Measurements from ENCODE around the gene CRIP2.

The CRIP2 gene

GRCh38 chr14:105460616-105461015 is 14.0 kb upstream of the CRIP2 start:
- H3K36me3 ChIP-seq (ENCODE audit: control insufficient read depth, insufficient read depth, low read length): peaks cover 33% of the 10 kb centered on the region

GRCh38 chr14:105461903-105462302 is 12.7 kb upstream of the CRIP2 start:
- Histone ChIP-seq H3K4me1 (ENCODE audit: control insufficient read depth, insufficient read depth, low read length, poor library complexity, severe bottlenecking) (no peaks in the 10 kb centered on the region), H3K4me3 (ENCODE audit: insufficient read depth, low read depth, low read length, poor library complexity, severe bottlenecking) (no peak overlapping the region), H3K27ac (ENCODE audit: insufficient read depth, low read length, poor library complexity, severe bottlenecking) (no peak overlapping the region), H3K27me3 (replicated peaks; ENCODE audit: control insufficient read depth, insufficient read depth, low read length, poor library complexity, severe bottlenecking) (no peaks in the 10 kb centered on the region), H3K36me3 (ENCODE audit: control insufficient read depth, insufficient read depth, low read length) (peaks cover 36% of the 10 kb centered on the region), H3K9me3 (ENCODE audit: control insufficient read depth, low read length) (no peaks in the 10 kb centered on the region)
- no peak for DNase-seq

More at GRCh38 chr14:105460616-105461015, 14.0 kb upstream of the CRIP2 start:
- Histone ChIP-seq H3K27me3 (replicated peaks; ENCODE audit: control insufficient read depth, insufficient read depth, low read length, poor library complexity, severe bottlenecking) (no peaks in the 10 kb centered on the region), H3K27ac (ENCODE audit: insufficient read depth, low read length, poor library complexity, severe bottlenecking) (no peak overlapping the region), H3K9me3 (ENCODE audit: control insufficient read depth, low read length) (no peaks in the 10 kb centered on the region), H3K4me3 (ENCODE audit: insufficient read depth, low read depth, low read length, poor library complexity, severe bottlenecking) (no peak overlapping the region), H3K4me1 (ENCODE audit: control insufficient read depth, insufficient read depth, low read length, poor library complexity, severe bottlenecking) (no peaks in the 10 kb centered on the region)
- no peak for DNase-seq

GRCh38 chr14:105464501-105464900 is 10.1 kb upstream of the CRIP2 start:
- Histone ChIP-seq H3K27ac (ENCODE audit: insufficient read depth, low read length, poor library complexity, severe bottlenecking) (no peak overlapping the region), H3K4me3 (ENCODE audit: insufficient read depth, low read depth, low read length, poor library complexity, severe bottlenecking) (no peak overlapping the region), H3K4me1 (ENCODE audit: control insufficient read depth, insufficient read depth, low read length, poor library complexity, severe bottlenecking) (no peaks in the 10 kb centered on the region), H3K36me3 (ENCODE audit: control insufficient read depth, insufficient read depth, low read length) (peaks cover 43% of the 10 kb centered on the region), H3K9me3 (ENCODE audit: control insufficient read depth, low read length) (no peaks in the 10 kb centered on the region), H3K27me3 (replicated peaks; ENCODE audit: control insufficient read depth, insufficient read depth, low read length, poor library complexity, severe bottlenecking) (no peaks in the 10 kb centered on the region)
- no peak for DNase-seq

- no peaks in the 10 kb centered on the region for H3K27me3 ChIP-seq (replicated peaks; ENCODE audit: control insufficient read depth, insufficient read depth, low read length, poor library complexity, severe bottlenecking)
- no peak for DNase-seq
- H3K36me3 ChIP-seq (ENCODE audit: control insufficient read depth, insufficient read depth, low read length): peaks cover 47% of the 10 kb centered on the region
- H3K4me3 ChIP-seq (ENCODE audit: insufficient read depth, low read depth, low read length, poor library complexity, severe bottlenecking): no peak overlapping the region
- no peaks in the 10 kb centered on the region for H3K9me3 ChIP-seq (ENCODE audit: control insufficient read depth, low read length)
- H3K27ac ChIP-seq (ENCODE audit: insufficient read depth, low read length, poor library complexity, severe bottlenecking): no peak overlapping the region
- no peaks in the 10 kb centered on the region for H3K4me1 ChIP-seq (ENCODE audit: control insufficient read depth, insufficient read depth, low read length, poor library complexity, severe bottlenecking)
Measured at GRCh38 chr14:105465209-105466031, 9.2 kb upstream of the CRIP2 start.

GRCh38 chr14:105466531-105467248 is 7.9 kb upstream of the CRIP2 start:
- Histone ChIP-seq H3K9me3 (ENCODE audit: control insufficient read depth, low read length) (no peaks in the 10 kb centered on the region), H3K4me1 (ENCODE audit: control insufficient read depth, insufficient read depth, low read length, poor library complexity, severe bottlenecking) (no peaks in the 10 kb centered on the region), H3K4me3 (ENCODE audit: insufficient read depth, low read depth, low read length, poor library complexity, severe bottlenecking) (no peak overlapping the region), H3K36me3 (ENCODE audit: control insufficient read depth, insufficient read depth, low read length) (peaks cover 36% of the 10 kb centered on the region), H3K27ac (ENCODE audit: insufficient read depth, low read length, poor library complexity, severe bottlenecking) (no peak overlapping the region), H3K27me3 (replicated peaks; ENCODE audit: control insufficient read depth, insufficient read depth, low read length, poor library complexity, severe bottlenecking) (no peaks in the 10 kb centered on the region)
- DNase-seq: no peak

- H3K4me3 ChIP-seq (ENCODE audit: insufficient read depth, low read depth, low read length, poor library complexity, severe bottlenecking): no peak overlapping the region
- peaks cover 36% of the 10 kb centered on the region for H3K36me3 ChIP-seq (ENCODE audit: control insufficient read depth, insufficient read depth, low read length)
Measured at GRCh38 chr14:105467249-105467941, 7.2 kb upstream of the CRIP2 start.

GRCh38 chr14:105467942-105468471 is 6.6 kb upstream of the CRIP2 start:
- H3K4me3 ChIP-seq (ENCODE audit: insufficient read depth, low read depth, low read length, poor library complexity, severe bottlenecking): no peak overlapping the region
- H3K36me3 ChIP-seq (ENCODE audit: control insufficient read depth, insufficient read depth, low read length): peaks cover 35% of the 10 kb centered on the region
- no peak overlapping the region for H3K27ac ChIP-seq (ENCODE audit: insufficient read depth, low read length, poor library complexity, severe bottlenecking)
- H3K27me3 ChIP-seq (replicated peaks; ENCODE audit: control insufficient read depth, insufficient read depth, low read length, poor library complexity, severe bottlenecking): no peaks in the 10 kb centered on the region
- no peaks in the 10 kb centered on the region for H3K4me1 ChIP-seq (ENCODE audit: control insufficient read depth, insufficient read depth, low read length, poor library complexity, severe bottlenecking)
- H3K9me3 ChIP-seq (ENCODE audit: control insufficient read depth, low read length): no peaks in the 10 kb centered on the region
- DNase-seq: no peak

More at GRCh38 chr14:105467249-105467941, 7.2 kb upstream of the CRIP2 start:
- no peaks in the 10 kb centered on the region for H3K9me3 ChIP-seq (ENCODE audit: control insufficient read depth, low read length)
- H3K4me1 ChIP-seq (ENCODE audit: control insufficient read depth, insufficient read depth, low read length, poor library complexity, severe bottlenecking): no peaks in the 10 kb centered on the region
- DNase-seq: no peak
- H3K27me3 ChIP-seq (replicated peaks; ENCODE audit: control insufficient read depth, insufficient read depth, low read length, poor library complexity, severe bottlenecking): no peaks in the 10 kb centered on the region
- H3K27ac ChIP-seq (ENCODE audit: insufficient read depth, low read length, poor library complexity, severe bottlenecking): no peak overlapping the region

GRCh38 chr14:105468621-105469241 is 5.9 kb upstream of the CRIP2 start:
- Histone ChIP-seq H3K27me3 (replicated peaks; ENCODE audit: control insufficient read depth, insufficient read depth, low read length, poor library complexity, severe bottlenecking) (no peaks in the 10 kb centered on the region), H3K4me1 (ENCODE audit: control insufficient read depth, insufficient read depth, low read length, poor library complexity, severe bottlenecking) (peaks cover 5% of the 10 kb centered on the region), H3K9me3 (ENCODE audit: control insufficient read depth, low read length) (no peaks in the 10 kb centered on the region), H3K36me3 (ENCODE audit: control insufficient read depth, insufficient read depth, low read length) (peaks cover 28% of the 10 kb centered on the region), H3K27ac (ENCODE audit: insufficient read depth, low read length, poor library complexity, severe bottlenecking) (no peak overlapping the region), H3K4me3 (ENCODE audit: insufficient read depth, low read depth, low read length, poor library complexity, severe bottlenecking) (no peak overlapping the region)
- DNase-seq: no peak

- Histone ChIP-seq H3K4me1 (ENCODE audit: control insufficient read depth, insufficient read depth, low read length, poor library complexity, severe bottlenecking) (peaks cover 7% of the 10 kb centered on the region), H3K9me3 (ENCODE audit: control insufficient read depth, low read length) (no peaks in the 10 kb centered on the region), H3K27ac (ENCODE audit: insufficient read depth, low read length, poor library complexity, severe bottlenecking) (no peak overlapping the region), H3K4me3 (ENCODE audit: insufficient read depth, low read depth, low read length, poor library complexity, severe bottlenecking) (no peak overlapping the region), H3K27me3 (replicated peaks; ENCODE audit: control insufficient read depth, insufficient read depth, low read length, poor library complexity, severe bottlenecking) (no peaks in the 10 kb centered on the region), H3K36me3 (ENCODE audit: control insufficient read depth, insufficient read depth, low read length) (peaks cover 20% of the 10 kb centered on the region)
- DNase-seq: no peak
Measured at GRCh38 chr14:105469456-105470349, 4.9 kb upstream of the CRIP2 start.
